Body of pancreas (tissue), 4 donors: ENCODE results near the gene SLF2.

Source experiments
- CTCF ChIP-seq, 7 experiments: fragments of 450-650 bp in 4 of 7; fragments of 200-600 bp in 3 of 7; sonication (generic) in 3 of 7; IDR thresholded peaks; one replicate each; pipeline ENCODE4 v1.5.1; 2016 to 2019; ENCODE audit warnings: antibody characterized with exemption in 7 of 7
- POLR2A ChIP-seq, 3 donors: fragments of 450-650 bp; IDR thresholded peaks; one replicate each; pipeline ENCODE4 v1.6.1; 2016; ENCODE audit warnings: antibody characterized with exemption in 3 of 3, mild to moderate bottlenecking in 2 of 3

GRCh38 chr10:101005361-101005760 is 92.6 kb downstream of the SLF2 start:
- TF ChIP-seq CTCF (IDR thresholded peaks at IDR 0.05) (no peak), POLR2A (IDR thresholded peaks at IDR 0.05) (no peak)
